ENCODE results near the gene PTPRU.
"Not testable (repeated sequence)": the region's sequence is repeated elsewhere in the genome, so short reads cannot be mapped to it uniquely, and the experiment has no call there.

The PTPRU gene

DNA sequence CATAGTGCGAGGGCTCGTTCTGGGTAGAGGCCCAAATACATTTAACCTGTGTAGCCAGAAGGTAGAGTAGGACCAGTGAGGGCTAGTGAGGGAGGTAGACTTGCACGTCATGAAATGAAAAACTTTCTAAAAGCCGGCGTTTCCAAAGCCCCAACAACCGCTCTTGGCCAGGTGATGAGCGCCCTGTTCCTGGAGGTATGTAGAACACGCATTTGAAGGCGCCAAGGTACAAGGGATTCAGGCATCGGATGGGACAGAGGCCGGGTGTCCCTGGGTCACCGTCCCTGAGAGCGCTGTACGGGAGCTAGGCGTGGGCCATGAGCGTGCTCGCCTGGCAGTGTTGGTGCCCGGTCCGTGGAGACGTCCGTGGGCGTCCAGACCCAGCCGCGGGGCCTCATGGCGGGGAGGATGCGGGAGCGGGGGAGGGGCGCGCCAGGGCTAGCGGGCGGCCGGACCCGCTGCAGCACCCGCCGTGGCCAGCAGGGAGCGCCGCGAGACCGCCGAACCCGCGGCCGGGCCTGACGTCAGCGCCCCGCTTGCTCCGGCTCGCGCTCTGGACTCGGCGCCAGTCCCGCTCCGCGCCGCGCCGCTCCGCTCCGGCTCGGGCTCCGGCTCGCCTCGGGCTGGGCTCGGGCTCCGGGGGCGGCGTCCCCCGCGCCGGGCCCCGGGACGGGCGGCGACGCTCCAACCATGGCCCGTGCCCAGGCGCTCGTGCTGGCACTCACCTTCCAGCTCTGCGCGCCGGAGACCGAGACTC, at the start of gene PTPRU:
Gene PTPRU (plus strand): TSS at position 568 of the 757 bp plus-strand sequence. CDS start 123 bp downstream, at position 691.
- DNase-seq, result peak; percentile 71

DNA sequence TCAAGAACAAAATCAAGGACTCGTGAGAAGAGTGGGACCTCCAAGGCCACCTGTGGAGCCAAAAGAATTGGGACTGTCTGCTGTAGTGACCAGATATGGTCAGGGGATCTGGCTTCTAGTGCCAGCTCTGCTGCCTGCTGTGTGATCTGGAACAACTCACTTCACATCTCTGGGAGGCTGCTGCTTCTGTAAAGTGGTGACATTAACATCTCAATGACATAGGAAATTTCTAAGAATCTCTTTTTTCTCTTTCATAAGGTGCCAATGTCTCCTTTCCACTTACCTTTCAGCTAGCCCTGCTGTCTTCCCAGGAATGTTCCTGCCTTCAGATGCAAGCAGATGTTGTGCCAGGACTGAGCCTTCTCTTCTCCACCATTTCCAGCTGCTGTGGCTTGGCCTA, 49.6 kb upstream of the PTPRU start:
- no peak for DNase-seq

DNA sequence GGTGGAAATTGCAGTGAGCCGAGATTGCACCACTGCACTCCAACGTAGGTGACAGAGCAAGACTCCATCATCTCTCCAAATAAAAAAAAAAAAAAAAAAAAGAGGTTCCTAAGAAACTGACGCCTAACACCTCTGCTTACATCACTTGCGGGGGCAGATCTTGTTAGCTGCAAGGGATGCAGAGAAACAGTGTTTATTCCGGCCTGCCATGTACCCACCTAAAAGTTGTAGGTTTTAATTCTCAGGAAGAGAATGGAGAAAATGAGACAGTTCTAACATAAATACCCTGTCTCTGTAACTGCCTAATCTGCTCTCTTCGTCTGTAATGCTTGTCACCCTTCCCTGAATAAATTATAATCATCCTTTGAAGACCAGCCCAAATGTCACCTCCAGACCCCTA, 45.6 kb upstream of the PTPRU start:
- DNase-seq, result no peak

DNA sequence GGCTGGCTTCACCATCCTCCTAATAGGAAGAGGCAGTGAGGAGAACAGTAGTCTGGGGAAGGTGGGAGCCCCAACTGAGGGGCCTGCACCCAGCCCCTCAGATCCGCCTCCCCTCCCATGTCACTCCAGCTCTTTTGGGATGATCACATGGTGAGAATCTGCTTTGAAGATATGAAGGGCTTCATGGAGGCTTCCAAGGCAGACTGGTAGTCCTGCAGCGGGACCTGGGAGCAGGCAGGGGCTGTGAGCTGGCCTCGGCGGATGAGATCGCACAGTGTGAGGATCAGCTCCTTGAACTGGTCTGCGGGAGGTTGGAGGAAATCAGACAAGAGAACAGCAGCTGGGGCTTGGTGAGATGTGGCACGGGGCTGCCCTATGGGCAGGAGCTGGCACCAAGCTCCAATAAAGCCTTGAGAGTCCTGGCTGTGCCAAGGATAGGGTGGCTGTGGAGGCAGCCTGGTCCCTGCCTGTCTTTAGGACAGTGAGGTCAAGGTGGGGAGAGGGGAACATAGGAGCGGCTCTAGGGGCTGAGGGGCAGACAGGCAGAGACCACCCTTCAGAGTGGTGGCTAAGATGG, 42.4 kb upstream of the PTPRU start:
- DNase-seq, result no peak

DNA sequence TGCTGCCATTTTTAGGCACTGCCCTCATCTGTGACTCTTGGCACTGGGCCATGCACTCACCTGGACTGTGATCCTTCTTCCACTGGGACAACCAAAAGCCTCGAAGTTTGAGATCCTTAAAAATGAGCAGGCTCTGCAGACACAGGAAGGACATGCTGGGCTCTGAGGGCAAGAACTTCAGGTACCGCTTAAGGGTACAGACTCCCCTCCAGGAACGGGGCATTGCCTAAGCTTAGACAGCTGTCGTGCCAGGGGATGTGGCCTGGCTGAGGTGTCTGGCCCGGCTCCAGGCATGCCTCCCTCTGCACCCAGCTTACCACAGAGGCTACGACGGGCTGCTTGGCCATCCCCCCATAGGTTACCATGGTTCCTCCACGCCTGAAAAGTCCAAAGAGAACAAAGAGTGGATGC, 40.4 kb upstream of the PTPRU start:
- DNase-seq, result no peak

DNA sequence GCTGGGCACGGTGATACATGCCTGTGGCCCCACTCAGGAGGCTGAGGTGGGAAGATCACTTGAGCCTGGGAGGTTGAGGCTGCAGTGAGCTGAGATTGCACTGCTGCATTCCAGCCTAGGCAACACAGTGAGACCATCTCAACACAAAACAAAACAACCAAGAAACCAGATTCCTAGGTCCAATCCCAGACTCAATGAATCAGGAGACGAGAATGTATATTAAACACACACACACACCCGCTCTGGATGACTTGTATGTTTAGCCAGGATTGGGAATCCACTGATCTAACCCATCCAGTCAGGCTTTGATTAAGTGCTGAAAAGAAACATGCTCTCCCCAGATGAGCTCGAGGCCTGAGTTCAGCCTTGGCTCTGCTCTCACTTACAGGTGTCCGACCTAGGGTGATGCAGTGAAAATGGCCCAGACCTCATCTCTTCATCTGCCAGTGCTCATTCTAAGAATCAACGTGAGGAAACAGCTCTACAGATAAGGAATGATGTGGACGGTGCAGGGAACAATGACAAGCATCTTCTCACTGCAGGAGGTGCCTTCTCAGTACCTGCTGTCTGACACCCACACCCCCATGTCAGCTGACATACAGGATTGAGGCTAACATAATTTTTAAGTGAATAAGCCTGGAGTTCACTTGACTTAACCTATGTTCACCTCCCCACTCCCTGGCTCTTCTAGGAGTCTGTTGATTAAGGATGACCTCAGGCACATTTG, 39.3 kb upstream of the PTPRU start:
- no peak for DNase-seq

DNA sequence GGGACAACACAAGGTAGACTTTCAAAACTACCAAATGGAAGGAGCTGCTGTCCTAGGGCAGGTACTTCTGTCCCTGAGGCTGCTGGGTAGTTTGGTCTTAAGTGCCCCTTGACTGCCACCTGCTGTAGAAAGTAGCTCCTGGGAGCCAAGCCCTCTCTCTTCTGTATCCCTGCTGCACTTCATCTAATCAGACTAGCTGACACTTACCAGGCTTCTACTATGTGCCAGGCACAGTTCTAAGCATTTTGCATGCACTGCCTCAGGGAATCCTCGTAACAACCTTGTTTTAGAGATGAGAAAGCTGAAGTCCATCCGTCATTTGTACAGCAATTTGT, 38.8 kb upstream of the PTPRU start:
- no peak for DNase-seq

DNA sequence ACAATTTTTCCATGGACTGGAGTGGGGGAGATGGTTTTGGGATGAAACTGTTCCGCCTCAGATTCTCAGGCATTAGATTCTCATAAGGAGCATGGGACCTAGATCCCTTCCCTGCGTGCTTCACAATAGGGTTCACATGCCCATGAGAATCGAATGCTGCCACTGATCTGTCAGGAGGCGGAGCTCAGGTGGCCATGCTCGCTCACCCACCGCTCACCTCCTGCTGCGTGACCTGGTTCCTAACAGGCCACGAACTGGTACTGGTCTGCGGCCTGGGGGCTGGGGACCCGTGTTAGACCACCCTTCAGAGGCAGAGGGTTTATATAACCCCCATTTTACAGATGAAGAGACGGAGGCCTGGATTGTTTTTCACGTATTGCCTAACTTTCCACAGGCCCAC, 38.3 kb upstream of the PTPRU start:
- DNase-seq, result no peak

DNA sequence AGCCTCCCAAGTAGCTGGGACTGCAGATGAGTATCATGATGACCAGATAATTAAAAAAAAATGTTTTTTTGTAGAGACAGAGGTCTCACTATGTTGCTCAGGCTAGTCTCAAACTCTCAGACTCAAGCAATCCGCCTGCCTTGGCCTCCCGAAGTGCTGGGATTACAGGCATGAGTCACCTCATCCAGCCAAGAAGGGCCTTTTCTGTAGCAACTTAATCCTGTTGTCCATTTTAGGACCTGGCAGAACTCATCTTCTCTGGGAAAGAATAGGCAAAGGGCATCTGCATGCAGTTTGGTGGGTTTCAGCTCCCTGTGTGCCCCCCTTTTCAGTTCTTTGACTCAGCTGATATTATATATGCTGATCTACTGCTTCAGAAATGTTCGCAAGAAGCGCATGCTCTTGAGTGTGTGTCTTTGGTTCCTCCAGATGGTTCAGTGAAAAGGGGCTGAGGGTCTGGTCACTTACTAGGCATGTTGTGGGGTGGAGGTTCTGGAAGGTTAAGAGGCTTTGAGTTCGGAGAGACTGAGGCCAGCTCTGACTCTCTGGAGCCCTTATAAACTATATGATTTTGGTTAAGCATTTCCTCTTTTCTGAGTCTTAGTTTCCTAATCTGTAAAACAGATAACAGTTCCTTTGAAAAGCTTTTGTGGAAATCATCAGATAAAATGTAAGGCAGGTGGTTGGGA, 35.3 kb upstream of the PTPRU start:
- no peak for DNase-seq

DNA sequence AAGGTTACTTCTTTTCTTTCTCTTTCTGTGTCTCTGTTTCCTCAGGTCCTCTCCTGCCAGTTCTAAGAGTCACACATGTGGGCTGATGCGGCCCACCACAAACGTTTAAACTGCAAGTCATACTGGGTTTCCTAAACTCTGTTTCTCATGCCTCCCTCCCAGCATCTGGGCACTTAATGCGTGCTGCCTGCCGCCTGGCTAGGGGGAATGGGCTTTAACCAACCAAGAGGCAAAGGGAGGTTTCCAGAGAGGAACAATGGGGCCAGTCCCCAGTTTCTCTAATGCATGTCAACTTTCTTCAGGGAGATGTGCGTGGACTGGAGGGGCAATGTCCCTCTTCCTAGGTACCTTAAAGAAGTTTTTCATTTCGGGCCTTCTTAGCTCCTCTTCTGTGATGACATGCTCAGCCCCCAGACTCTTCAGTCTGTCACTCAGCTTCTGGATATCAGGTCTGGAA, 34.7 kb upstream of the PTPRU start:
- no peak for DNase-seq

DNA sequence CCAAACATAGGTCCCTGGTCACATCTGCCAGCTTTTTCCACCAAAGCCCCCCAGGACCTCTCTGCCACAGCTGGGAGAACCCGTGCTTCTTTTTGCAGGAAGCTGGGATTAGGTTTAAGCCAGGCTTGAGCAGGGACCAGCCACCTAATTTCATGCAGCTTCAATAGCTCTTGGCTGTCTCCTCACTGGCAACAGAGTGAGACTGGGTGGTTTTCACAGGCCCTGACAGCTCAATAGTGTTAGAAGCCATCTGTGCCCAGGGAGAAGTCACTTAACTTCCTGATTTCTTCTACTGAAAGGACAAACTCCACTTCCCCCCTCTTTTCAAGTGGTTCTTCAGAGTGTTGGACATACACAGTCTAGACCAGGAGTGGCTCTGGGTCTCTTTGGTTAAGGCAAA, 34.3 kb upstream of the PTPRU start:
- no peak for DNase-seq

DNA sequence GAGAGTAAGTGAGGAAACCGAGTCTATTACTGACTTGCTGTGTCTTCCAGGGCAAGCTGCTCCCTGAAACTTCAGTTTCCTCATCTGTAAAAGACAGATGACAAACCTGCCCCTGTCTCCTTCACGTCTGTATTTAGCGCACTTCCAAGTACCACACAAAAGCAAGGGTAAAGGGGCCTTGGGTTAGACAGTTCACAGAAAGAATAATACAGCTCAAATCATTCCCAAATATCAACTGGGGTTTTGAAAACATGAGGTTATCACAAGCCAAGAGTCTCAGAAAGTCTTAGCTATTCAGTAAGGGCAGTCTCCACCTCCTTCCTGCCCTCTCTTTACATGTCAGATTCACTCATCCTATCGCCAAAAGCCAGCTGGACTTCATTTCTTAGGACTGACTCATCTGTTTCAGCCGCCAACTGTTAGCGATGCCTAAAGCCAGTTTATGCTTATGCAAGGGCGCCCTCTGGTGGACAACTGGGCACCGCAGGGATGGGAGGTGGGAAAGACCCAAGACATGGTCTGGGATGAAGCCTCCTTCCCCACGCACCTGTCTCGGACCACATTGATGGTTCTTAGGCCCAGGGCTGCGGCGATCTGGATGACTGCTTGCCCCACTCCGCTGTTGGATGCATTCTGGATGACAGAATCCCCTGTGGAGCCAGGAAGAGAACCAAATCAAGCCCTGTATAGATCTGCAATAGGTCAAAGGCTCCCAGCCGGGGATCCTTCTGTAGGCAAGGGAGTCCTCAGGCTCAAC, 33.6 kb upstream of the PTPRU start:
- DNase-seq, result peak; percentile 80

DNA sequence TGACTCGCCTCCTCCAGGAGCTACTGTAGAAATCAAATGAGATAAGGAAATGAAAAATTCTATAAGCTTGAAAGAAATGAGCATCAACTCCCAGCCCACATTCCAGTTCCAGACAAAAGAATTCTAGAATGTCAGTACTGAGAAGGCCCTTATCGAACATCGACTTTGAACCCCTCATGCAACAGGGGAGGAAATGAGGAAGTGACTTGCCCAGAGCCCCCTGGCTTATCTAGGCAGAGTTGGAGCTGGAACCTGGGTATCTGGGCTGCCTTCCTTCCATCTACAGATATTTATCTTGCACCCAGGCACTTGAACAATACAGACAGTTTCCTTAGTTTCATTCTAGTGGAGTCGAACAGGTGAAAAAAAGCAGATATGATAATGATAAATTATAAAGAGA, 27.9 kb upstream of the PTPRU start:
- no peak for DNase-seq

DNA sequence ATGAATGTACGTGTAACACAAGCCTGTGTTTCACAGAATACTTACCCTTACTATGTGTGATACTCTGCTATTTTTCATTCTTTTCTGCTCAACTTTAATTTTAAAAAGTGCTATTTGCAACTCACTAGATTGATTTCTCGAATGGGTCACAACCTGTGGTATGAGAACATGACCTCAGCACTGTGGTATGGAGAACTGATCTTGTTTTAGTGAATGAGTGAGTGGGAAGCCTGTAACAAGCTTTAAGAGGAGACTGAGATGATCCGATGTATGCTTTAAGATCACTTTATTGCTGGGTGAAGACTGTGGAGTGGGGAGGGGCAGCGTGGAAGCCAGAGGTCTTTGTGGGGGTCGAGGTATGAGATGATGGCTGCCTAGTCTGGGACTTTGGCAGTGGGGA, 27.1 kb upstream of the PTPRU start:
- DNase-seq, result no peak

DNA sequence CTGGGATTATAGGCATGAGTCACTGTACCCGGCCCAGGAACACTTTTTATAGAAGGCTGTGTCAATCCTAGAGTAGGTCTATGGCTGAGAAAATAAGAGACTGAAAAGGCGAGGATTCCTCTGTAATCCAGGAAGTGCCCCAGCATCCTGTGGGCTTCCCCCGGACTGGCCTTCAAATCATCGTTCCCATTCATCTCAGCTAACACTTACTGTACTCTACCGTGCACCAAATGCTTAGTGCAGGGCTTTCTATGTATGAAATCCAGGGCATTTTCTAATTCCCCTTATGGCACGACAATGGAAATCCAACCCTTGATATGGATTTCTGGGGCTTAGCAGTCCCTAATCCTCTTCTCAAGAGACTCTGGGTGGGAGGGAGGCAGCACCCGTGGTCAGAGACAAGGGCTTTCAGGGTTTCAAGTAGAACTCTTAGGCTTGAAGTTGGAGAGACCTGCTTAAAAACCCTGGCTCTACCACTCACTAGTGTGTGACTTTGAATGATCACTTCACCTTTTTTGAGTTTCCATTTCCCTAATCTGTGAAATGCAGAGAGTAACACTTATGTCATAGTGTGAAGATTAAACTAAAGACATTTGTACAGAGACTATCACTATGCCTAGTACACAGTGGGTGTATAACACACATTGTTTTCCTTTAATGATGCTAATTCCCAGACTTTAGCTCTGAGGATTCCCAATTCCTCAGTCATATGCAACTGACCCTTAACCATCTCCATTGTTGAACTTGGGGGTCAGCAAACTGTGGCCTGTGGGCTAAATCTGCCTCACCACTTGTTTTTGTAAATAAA, 25.8 kb upstream of the PTPRU start:
- no peak for DNase-seq

DNA sequence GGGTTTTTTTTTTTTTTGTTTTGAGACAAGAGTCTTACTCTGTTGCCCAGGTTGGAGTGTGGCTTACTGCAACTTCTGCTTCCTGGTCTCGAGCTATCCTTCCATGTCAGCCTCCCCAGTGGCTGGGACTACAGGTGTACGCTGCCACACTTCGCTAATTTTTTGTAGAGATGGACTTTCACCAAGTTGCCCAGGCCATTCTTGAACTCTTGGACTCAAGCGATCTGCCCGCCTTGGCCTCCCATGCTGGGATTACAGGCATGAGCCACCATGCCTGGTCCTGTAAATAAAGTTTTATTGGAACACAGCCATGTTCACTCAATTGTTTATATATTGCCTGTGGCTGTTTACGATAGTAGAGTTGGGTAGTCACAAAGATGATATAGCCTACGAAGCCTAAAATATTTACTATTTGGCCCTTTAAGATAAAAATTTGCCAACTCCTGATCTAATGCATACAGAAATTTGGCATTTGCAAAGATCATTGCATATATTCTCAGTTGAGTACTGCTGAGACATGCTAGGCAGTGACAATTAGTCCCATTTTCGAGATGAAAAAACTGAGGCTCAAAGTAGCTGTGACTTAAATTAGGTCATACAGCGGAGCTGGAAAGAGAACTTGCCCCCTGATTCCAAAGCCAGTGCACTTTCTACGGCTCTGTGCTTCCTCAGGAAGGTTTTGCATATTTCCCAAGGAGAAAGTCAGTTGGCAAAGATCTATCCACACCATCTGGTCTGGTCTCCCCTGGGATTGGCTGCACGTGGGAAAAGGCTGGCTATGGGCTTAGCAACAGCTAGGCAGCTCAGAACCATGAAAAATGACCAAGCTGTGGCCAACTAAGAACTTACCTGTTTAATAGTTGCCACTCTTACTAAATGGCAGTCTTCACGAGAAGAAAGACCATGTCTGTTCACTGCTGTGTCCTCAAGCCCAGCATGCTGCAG, 25.0 kb upstream of the PTPRU start:
- DNase-seq, result no peak

DNA sequence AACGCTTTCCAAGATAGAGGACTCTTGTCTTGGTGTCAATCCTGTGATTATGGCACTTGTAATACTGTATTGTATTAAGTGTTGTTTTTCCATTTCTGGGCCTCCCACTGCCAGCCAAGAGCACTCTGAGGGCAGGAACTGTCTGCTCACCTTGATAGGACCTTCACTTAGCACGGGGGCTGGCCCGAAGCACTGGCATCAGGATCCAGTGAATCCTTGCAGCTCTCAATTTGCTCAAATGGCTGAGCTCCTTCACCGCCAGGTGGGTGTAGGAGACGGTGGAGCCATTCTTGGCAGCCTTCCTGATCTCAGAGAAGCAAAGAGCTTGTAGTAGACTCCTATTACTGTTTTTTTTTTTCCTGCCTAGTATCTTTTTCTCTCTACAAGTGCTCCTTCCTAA, 23.3 kb upstream of the PTPRU start:
- no peak for DNase-seq

DNA sequence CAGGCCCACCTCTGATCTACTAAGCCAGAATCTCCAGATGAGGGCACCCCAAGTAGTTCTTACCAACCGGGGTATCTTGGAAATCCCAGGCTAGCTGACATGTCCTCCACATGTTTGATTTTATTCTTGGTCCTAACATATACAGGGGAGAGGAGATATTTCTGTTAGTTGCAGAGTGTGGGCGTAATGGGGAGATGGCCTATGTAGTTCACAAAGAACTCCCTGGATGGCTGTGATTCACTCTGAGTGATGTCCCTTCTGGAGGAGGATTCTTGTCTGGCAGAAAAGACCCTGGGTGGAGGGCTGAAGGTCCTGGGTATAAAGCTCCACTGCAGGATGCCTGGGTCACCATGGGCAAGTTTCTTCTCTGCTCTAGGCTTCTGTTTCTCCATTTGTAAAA, 18.7 kb upstream of the PTPRU start:
- DNase-seq, result no peak

DNA sequence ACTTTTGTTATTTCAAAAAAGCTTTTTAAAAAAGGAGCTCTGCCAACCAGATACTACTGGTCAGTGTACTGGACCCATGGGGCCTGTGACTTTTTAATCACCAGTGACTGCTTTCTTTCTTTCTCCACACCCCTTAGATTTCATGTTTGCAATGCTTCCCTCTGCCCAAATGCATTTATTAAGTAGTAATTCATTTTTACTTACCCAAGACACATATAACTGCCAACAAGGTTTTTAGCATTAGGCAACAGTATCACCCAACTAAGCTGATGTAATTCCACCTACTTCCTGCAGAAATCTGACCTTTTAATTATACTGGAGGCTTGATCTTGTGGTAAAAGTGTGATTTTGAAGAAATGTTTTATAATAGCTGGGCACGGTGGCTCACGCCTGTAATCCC, 18.1 kb upstream of the PTPRU start:
- DNase-seq, result no peak

DNA sequence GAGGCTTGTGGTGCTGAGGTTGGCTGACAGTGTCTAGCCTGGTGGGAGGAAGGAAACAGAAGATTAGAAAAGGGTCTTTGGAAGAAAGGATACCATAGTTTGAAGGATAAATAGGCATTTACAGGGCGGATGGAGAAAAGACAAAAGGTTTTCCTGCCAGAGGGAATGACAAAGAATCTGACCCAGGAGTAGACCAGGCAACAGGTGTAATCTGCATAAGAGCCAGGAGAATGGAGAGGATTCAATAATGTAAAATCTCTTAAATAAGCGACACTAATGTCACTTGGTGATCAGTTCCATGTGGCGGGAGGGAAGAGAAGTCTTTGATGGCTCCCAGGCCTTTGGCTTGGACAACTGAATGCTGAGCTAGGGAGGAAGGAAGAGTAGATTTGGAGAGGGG, 15.0 kb upstream of the PTPRU start:
- DNase-seq, result no peak

DNA sequence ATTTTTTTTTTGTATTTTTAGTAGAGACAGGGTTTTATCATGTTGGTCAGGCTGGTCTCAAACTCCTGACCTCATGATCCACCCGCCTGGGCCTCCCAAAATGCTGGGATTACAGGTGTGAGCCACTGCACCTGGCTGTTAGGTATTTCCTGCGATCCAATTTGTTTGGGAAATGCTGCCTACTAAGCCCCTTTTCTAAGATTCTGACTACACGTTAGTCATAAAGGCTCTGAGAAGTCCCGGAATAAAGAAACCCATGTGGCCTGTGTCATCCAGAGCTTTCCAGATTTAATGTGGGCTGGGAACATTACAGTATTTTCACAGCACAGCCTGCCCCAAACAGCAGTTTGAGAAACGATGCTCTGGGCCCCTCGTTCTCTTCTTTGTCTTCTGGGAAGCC, 14.1 kb upstream of the PTPRU start:
- not testable (repeated sequence) for DNase-seq

Data from activated CD4-positive, alpha-beta T cell treated with anti-CD3 and anti-CD28 coated beads for 1 hour (primary cell).